ENCODE measurements around the gene PPP1R15A.
"Not testable (repeated sequence)": the region's sequence is repeated elsewhere in the genome, so short reads cannot be mapped to it uniquely, and the experiment has no call there.

Gene PPP1R15A

GRCh38 chr19:48881741-48882657 lies 9.8 kb downstream of the PPP1R15A start:
- DNase-seq (ENCODE audit: low spot score) = peak; percentile 57

- no peak for DNase-seq (ENCODE audit: low spot score)
Measured at GRCh38 chr19:48883726-48884125, 11.5 kb downstream of the PPP1R15A start.

- DNase-seq (ENCODE audit: low spot score) = no peak
Measured at GRCh38 chr19:48887861-48888612, 15.8 kb downstream of the PPP1R15A start.

GRCh38 chr19:48889496-48889895 lies 17.3 kb downstream of the PPP1R15A start:
- DNase-seq (ENCODE audit: low spot score) = not testable (repeated sequence)

GRCh38 chr19:48890551-48890950 lies 18.3 kb downstream of the PPP1R15A start:
- no peak for DNase-seq (ENCODE audit: low spot score)

- no peak for DNase-seq (ENCODE audit: low spot score)
Measured at GRCh38 chr19:48895226-48895625, 23.0 kb downstream of the PPP1R15A start.

GRCh38 chr19:48896191-48896720 lies 24.0 kb downstream of the PPP1R15A start:
- no peak for DNase-seq (ENCODE audit: low spot score)

- DNase-seq (ENCODE audit: low spot score) = no peak
Measured at GRCh38 chr19:48897181-48897580, 25.0 kb downstream of the PPP1R15A start.

- DNase-seq (ENCODE audit: low spot score) = not testable (repeated sequence)
Measured at GRCh38 chr19:48899386-48899749, 27.1 kb downstream of the PPP1R15A start.

GRCh38 chr19:48899781-48900476 lies 27.7 kb downstream of the PPP1R15A start, which contains the start of gene NUCB1:
NUCB1 (plus strand) TSS chr19:48900312; CDS start chr19:48900797, 485 bp downstream.
- DNase-seq (ENCODE audit: low spot score) = peak; percentile 98

GRCh38 chr19:48900477-48901406 lies 28.5 kb downstream of the PPP1R15A start:
- DNase-seq (ENCODE audit: low spot score) = peak; percentile 82

- not testable (repeated sequence) for DNase-seq (ENCODE audit: low spot score)
Measured at GRCh38 chr19:48902291-48902690, 30.1 kb downstream of the PPP1R15A start.

GRCh38 chr19:48903788-48904187 lies 31.6 kb downstream of the PPP1R15A start:
- DNase-seq (ENCODE audit: low spot score) = not testable (repeated sequence)

- no peak for DNase-seq (ENCODE audit: low spot score)
Measured at GRCh38 chr19:48905664-48906063, 33.4 kb downstream of the PPP1R15A start.

- DNase-seq (ENCODE audit: low spot score) = no peak
Measured at GRCh38 chr19:48906324-48906723, 34.1 kb downstream of the PPP1R15A start.

- DNase-seq (ENCODE audit: low spot score) = no peak
Measured at GRCh38 chr19:48907671-48908070, 35.5 kb downstream of the PPP1R15A start.

GRCh38 chr19:48909424-48910077 lies 37.3 kb downstream of the PPP1R15A start:
- not testable (repeated sequence) for DNase-seq (ENCODE audit: low spot score)

GRCh38 chr19:48910803-48911202 lies 38.6 kb downstream of the PPP1R15A start:
- no peak for DNase-seq (ENCODE audit: low spot score)

- DNase-seq (ENCODE audit: low spot score) = peak; percentile 53
Measured at GRCh38 chr19:48913114-48913889, 41.1 kb downstream of the PPP1R15A start.

GRCh38 chr19:48914181-48914580 lies 42.0 kb downstream of the PPP1R15A start:
- no peak for DNase-seq (ENCODE audit: low spot score)
